GM10266 (cell line): ENCODE data around the gene WASL.

ENCODE experiments used
- DNase-seq: peaks from one replicate; pipeline ENCODE4 v3.0.0; 2012; ENCODE audit errors: extremely low spot score
- CTCF ChIP-seq: IDR thresholded peaks from 2 replicates; pipeline ENCODE4 v1.5.1; 2012; ENCODE audit warnings: mild to moderate bottlenecking, low read depth; ENCODE audit not compliant: control insufficient read depth, insufficient read depth; ENCODE audit errors: missing control alignments

Gene WASL

GRCh38 chr7:123690550-123690949, 58.3 kb downstream of the WASL start:
- TF ChIP-seq CTCF = no peak
- no peak for DNase-seq

- no peak for TF ChIP-seq CTCF
- no peak for DNase-seq
These were observed 59.6 kb downstream of the WASL start for GRCh38 chr7:123689250-123689649.

DNA sequence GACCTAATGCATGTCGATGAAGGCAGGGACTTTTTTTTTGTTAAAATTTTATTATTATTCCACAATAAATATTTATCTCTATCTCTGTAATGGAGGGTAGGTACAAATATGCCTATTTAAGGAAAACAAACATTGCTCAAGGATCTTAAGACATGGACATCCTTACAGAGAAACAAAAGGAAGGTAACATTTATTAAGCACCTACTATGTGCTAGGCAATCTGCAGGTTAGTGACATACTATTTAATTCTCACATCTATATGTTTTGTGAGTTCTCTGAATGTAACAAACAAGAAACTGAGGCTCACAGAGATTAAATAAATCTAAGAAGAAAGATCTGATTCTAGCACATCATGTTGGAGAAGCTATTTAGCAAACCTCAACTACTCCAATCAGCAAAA, 61.1 kb downstream of the WASL start:
- no peak for DNase-seq
- no peak for TF ChIP-seq CTCF

DNA sequence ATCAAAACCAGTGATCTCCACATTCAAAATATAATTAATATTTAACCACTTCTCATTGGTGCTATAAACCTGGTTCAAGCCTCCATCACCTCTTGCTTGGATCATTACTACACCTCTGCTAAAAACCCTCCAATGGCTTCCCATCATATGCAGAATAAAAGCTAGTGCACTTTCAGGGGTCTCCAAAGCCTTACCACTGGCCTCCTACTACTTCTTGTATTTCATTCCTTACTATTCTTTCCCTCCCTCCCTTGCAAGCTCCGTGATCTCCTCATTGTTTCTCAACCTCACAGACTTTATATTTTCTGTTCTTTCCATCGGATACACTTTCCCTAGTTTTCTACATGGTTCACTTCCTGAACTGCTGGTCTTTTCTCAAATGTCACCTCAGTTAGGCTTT, 61.6 kb downstream of the WASL start:
- DNase-seq = no peak
- TF ChIP-seq CTCF = no peak

DNA sequence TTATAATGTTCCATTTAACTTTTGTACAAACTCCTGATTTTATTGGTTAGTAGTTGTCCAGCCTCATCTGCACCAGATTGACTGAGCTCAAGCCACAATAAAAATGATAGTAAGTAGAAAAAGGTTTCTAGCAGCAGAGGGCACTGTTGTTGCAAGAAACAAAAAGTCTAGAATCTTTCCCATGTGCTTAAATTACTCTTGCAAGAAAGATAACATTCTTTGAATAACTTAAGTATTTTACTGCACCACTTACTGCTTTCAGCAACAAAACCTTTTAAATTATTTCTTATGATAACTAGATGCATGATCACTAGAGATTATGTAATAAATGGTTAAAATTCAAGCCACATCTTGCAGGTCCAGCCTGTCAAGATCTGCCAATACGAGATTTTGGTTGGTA, 66.1 kb downstream of the WASL start:
- peak; percentile 17 for DNase-seq
- peak; percentile 51 for TF ChIP-seq CTCF

DNA sequence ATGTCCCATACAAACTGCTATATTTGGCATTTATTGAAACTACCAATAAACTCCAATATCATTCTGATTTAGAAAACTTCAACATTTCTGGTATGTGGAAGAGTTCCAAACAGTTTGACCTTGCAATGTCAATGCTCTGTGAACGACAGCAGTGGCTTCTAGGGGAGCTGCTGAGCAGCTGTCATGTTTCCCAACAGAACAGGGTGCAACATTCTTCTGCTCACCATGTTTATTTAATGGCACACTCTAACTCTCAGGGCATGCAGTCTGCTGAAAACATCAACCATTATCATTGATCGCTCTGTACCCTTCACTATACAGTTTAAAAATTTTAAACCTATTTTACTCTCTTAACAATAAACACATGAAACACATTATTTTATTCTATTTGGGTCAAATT, 67.2 kb downstream of the WASL start:
- DNase-seq = no peak
- no peak for TF ChIP-seq CTCF

DNA sequence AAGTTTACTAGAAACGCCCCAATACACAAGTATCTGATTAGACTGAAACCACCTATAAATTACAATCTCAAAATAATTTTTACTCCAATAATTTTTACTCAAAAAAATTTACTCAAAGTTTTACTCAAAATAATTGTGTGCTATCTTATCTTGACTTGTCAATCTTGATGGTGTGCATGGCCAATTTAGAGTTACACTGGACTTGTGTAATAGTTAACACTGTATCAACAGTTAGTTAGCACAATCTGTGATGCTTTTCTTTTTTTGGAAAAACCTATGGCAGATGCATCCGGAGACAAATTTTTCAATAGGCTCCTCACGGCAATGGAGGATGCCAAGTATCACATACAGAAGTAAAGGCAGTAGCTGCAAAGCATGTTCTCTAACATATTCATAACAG, 68.2 kb downstream of the WASL start:
- DNase-seq = no peak
- TF ChIP-seq CTCF = no peak
